NT2/D1 (cell line): Measurements from ENCODE around the gene C11orf42.

Source experiments
- SUZ12 ChIP-seq: IDR thresholded peaks from 2 replicates; pipeline ENCODE4 v1.6.1; 2011; ENCODE audit not compliant: insufficient read length, insufficient read depth; ENCODE audit errors: extremely low read depth
- YY1 ChIP-seq: IDR thresholded peaks from 2 replicates; pipeline ENCODE4 v1.6.1; 2011; ENCODE audit not compliant: insufficient read length, insufficient read depth
- ZNF274 ChIP-seq: IDR thresholded peaks from 2 replicates; pipeline ENCODE4 v1.6.1; 2011; ENCODE audit warnings: mild to moderate bottlenecking, low read depth, low read length

DNA sequence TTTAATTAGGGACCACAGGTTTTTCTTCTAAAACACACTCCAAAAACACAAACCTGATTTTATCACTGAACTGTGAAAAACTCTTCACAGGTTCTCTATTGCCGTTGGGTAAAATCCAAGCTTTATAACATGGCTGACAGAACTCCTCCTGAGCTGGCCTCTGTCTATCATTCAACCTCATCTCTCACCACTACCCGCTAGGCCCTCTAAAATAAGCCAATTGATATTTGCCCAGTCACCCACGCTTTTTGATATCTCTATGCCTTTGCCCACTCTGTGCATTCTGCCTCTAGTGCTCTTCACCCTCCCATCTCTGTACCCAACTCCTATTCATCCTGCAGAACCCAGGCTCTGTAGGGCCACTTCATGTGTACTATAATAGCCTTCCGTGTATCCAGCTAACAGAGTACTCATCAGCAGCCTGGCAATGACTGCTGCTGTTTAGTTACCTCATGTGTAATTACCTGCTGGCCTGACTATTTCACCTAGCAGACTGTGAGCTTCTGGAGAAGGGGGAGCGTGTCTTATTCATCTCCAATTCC, 32.5 kb downstream of the C11orf42 start:
- TF ChIP-seq YY1 (no peak), SUZ12 (no peak), ZNF274 (no peak)
